PC-9 (cell line): Measurements from ENCODE around the gene BDH1. TPM values are rescaled to one million over a fixed set of nuclear protein-coding genes. Genes with fewer than 3 reads are reported as not detected.

Source experiments
- BruUV-seq: library from RNA; stranded (reverse); fragments of 400-500 nt; replicated peaks from 2 replicates; lab custom pipeline; 2021; lab: Mats Ljungman, UMichigan
- CTCF ChIA-PET: fragments of 300-600 bp; sonication (Branson Sonifier 250); formaldehyde crosslinking; loops from one replicate; lab custom pipeline; 2022; ENCODE audit warnings: antibody characterized with exemption; lab: Charles Lee
- POLR2A ChIA-PET: fragments of 300-600 bp; sonication (Branson Sonifier 250); formaldehyde crosslinking; loops from one replicate; lab custom pipeline; 2022; ENCODE audit warnings: antibody characterized with exemption; ENCODE audit not compliant: unreplicated experiment; lab: Charles Lee
- DNase-seq, 2 experiments: peaks; one replicate each; pipeline versions ENCODE4 v3.0.0 to v3.0.0-alpha.2; 2015 to 2022; ENCODE audit warnings: mixed read lengths in 1 of 2
- H2AFZ ChIP-seq: fragments of 200-600 bp; sonication (generic); 2 replicates; pipeline ENCODE4 v1.8.1; 2017; ENCODE audit warnings: antibody characterized with exemption
- H3F3A ChIP-seq: fragments of 200-600 bp; sonication (generic); 2 replicates; pipeline ENCODE4 v1.8.1; 2017; ENCODE audit warnings: antibody characterized with exemption, mild to moderate bottlenecking, low read depth; ENCODE audit not compliant: insufficient read depth
- H3K27ac ChIP-seq: fragments of 200-600 bp; sonication (generic); 2 replicates; pipeline ENCODE4 v1.6.1; 2016; ENCODE audit warnings: mixed run types
- H3K27me3 ChIP-seq: fragments of 200-600 bp; sonication (generic); 2 replicates; pipeline ENCODE4 v1.6.1; 2016; ENCODE audit warnings: low read depth, mixed run types; ENCODE audit not compliant: insufficient read depth
- H3K36me3 ChIP-seq: fragments of 200-600 bp; sonication (generic); 2 replicates; pipeline ENCODE4 v1.6.1; 2016; ENCODE audit warnings: low read depth, mixed run types
- H3K4me1 ChIP-seq: fragments of 200-600 bp; sonication (generic); replicated peaks from 2 replicates; pipeline ENCODE4 v1.6.1; 2016; ENCODE audit warnings: mixed run types; ENCODE audit not compliant: insufficient read depth
- H3K4me2 ChIP-seq: fragments of 200-600 bp; sonication (generic); 2 replicates; pipeline ENCODE4 v1.6.1; 2017; ENCODE audit warnings: mixed run types
- H3K4me3 ChIP-seq: fragments of 200-600 bp; sonication (generic); 2 replicates; pipeline ENCODE4 v1.6.1; 2016; ENCODE audit warnings: mixed run types
- H3K79me2 ChIP-seq: fragments of 200-600 bp; sonication (generic); 2 replicates; pipeline ENCODE4 v1.6.1; 2017; ENCODE audit warnings: low read depth, mixed run types
- H3K9me2 ChIP-seq: fragments of 200-600 bp; sonication (generic); 2 replicates; pipeline ENCODE4 v1.8.1; 2017; ENCODE audit warnings: mild to moderate bottlenecking; ENCODE audit not compliant: insufficient read depth
- H3K9me3 ChIP-seq: fragments of 200-600 bp; sonication (generic); 2 replicates; pipeline ENCODE4 v1.8.1; 2016; ENCODE audit warnings: low read depth; ENCODE audit not compliant: insufficient read depth
- H4K20me1 ChIP-seq: fragments of 200-600 bp; sonication (generic); 2 replicates; pipeline ENCODE4 v1.8.1; 2017; ENCODE audit not compliant: insufficient read depth
- EZH2 ChIP-seq: fragments of 200-600 bp; sonication (generic); IDR thresholded peaks from 2 replicates; pipeline ENCODE4 v1.8.0; 2017; ENCODE audit warnings: antibody characterized with exemption, low read depth
- intact Hi-C: fragments of 100-400 bp; cut with micrococcal nuclease; formaldehyde crosslinking; loops from one replicate; pipeline ENCODE4 v1.10.0; 2022; ENCODE audit not compliant: unreplicated experiment
- total RNA-seq: library from RNA; stranded (reverse); gene quantifications from 2 replicates; pipeline ENCODE4 v1.2.3, GENCODE V29; 2021
- TF ChIP-seq, protein P1 (sequence below): fragments of 200-600 bp; sonication (generic); conservative IDR thresholded peaks from 2 replicates; pipeline ENCODE4 v1.6.1; 2017; ENCODE audit warnings: mixed run types, antibody characterized with exemption, mild to moderate bottlenecking, moderate library complexity

The BDH1 gene
- total RNA-seq, 1 experiment from 2014 or later = 55.1 TPM

DNA sequence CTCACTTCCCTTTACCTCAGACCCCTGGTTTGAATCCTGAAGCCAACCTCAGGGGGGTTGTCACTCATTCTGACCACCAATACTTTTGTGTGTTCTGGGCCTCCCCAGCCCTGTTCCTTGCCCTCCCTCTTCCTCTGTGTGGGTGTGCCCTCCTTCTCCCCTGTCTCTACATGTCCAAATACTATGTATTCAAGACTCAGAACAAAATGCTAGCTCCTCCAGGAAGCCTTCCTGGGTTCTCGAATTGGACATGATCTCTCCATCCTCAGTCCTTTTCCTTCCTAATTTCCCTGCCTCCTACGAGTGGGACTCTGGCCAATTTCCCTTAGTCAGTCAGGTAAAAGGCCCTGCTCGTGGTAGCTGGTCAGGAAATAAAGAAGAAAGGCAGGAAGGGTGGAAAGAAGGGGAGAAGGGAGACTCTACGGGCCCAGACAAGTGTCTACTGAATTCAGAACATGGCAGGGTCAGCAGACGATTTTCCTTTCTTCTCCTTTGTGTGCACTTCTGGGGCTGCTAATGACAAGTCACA is 79.7 kb downstream of the BDH1 start:
- Histone ChIP-seq H3F3A (peaks cover 16% of the 10 kb centered on the region; the same call in 1 of the 2 replicates), H3K9me3 (no peaks in the 10 kb centered on the region), H3K4me1 (peaks cover 22% of the 10 kb centered on the region), H3K36me3 (no peaks in the 10 kb centered on the region), H3K27me3 (no peaks in the 10 kb centered on the region), H2AFZ (no peak overlapping the region), H3K9me2 (no peaks in the 10 kb centered on the region), H3K27ac (no peak overlapping the region), H3K4me2 (no peak overlapping the region), H3K79me2 (no peaks in the 10 kb centered on the region), H3K4me3 (no peak overlapping the region), H4K20me1 (no peaks in the 10 kb centered on the region)
- no peak for TF ChIP-seq EZH2
- TF ChIP-seq, protein P1, sequence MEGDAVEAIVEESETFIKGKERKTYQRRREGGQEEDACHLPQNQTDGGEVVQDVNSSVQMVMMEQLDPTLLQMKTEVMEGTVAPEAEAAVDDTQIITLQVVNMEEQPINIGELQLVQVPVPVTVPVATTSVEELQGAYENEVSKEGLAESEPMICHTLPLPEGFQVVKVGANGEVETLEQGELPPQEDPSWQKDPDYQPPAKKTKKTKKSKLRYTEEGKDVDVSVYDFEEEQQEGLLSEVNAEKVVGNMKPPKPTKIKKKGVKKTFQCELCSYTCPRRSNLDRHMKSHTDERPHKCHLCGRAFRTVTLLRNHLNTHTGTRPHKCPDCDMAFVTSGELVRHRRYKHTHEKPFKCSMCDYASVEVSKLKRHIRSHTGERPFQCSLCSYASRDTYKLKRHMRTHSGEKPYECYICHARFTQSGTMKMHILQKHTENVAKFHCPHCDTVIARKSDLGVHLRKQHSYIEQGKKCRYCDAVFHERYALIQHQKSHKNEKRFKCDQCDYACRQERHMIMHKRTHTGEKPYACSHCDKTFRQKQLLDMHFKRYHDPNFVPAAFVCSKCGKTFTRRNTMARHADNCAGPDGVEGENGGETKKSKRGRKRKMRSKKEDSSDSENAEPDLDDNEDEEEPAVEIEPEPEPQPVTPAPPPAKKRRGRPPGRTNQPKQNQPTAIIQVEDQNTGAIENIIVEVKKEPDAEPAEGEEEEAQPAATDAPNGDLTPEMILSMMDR = no peak
- no peak for DNase-seq
- CTCF ChIA-PET = no interaction called here
- intact Hi-C loops = no loop called here
- POLR2A ChIA-PET = no interaction called here
- no TSS peak for BruUV-seq

DNA sequence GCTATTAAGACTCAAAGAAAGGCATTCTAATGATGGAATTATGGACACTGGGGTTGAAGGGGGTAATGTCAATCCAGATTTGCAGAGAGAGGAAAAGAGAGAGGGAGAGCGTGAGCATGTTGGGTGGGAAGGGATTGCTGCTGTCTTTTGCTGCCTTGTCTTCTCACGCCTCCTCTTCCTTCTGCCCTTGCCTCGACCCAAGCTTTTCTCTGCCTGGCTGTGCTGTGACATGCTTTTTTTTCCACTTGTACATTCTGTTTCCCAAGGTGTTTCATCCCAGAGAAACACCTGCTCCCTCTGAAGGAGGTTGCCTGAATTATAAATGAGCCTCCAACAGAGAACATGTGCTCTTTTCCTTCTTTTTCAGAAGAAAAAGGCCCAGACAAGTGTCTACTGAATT is 80.3 kb downstream of the BDH1 start:
- Histone ChIP-seq H3F3A (peaks cover 16% of the 10 kb centered on the region; the same call in 1 of the 2 replicates), H3K9me3 (no peaks in the 10 kb centered on the region), H3K4me2 (no peak overlapping the region), H3K27ac (no peak overlapping the region), H3K27me3 (no peaks in the 10 kb centered on the region), H3K79me2 (no peaks in the 10 kb centered on the region), H4K20me1 (no peaks in the 10 kb centered on the region), H3K4me3 (no peak overlapping the region), H3K36me3 (no peaks in the 10 kb centered on the region), H3K4me1 (peaks cover 22% of the 10 kb centered on the region), H3K9me2 (no peaks in the 10 kb centered on the region), H2AFZ (no peak overlapping the region)
- intact Hi-C loops = no loop called here
- DNase-seq = no peak
- BruUV-seq = no TSS peak
- ChIA-PET CTCF (interaction anchor here (0.6 to 0.7 kb wide), 2 partner anchors 24 to 447 kb away, joined by 3 to 4 read pairs; no protein-coding TSS in a partner anchor), POLR2A (no interaction called here)
- TF ChIP-seq, protein P1 = no peak
- TF ChIP-seq EZH2 = no peak

DNA sequence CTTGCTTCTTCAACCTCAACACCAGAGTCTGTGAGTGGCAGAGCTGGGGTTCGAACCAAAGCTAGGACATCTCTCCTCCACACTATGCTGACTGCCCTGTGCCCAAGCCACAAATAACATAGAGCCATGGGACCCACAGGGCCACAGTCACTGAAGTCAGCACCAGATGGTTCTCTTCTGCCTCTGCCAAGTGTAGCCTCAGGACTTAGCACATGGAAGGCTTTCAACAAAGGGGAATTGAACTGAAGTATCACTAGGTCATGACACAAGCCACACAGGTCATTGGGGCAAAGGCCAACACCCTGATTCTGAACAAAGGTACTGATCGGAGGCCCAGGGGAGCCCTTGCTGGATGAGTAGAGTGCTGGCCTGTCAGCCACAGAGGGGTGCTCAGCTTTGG is 83.6 kb downstream of the BDH1 start:
- Histone ChIP-seq H4K20me1 (no peaks in the 10 kb centered on the region), H3F3A (peaks cover 7% of the 10 kb centered on the region), H3K4me2 (no peak overlapping the region), H3K4me3 (no peak overlapping the region), H3K36me3 (no peaks in the 10 kb centered on the region), H3K79me2 (no peaks in the 10 kb centered on the region), H3K27me3 (no peaks in the 10 kb centered on the region), H3K4me1 (peaks cover 6% of the 10 kb centered on the region), H2AFZ (no peak overlapping the region), H3K27ac (no peak overlapping the region), H3K9me2 (no peaks in the 10 kb centered on the region), H3K9me3 (no peaks in the 10 kb centered on the region)
- intact Hi-C loops = no loop called here
- ChIA-PET CTCF (no interaction called here), POLR2A (no interaction called here)
- no peak for TF ChIP-seq EZH2
- TF ChIP-seq, protein P1 = no peak
- BruUV-seq = no TSS peak
- no peak for DNase-seq
